ENCODE data around the gene TFAP2E.

Gene TFAP2E

GRCh38 chr1:35546614-35547013 lies 26.5 kb upstream of the TFAP2E start:
- H3K9me3 Mint-ChIP-seq, result no peaks in the 10 kb centered on the region
- CTCF ChIA-PET, result interaction anchor here (0.7 to 3.0 kb wide), 3 partner anchors 22 to 345 kb away, joined by 4 to 51 read pairs (median 5); no protein-coding TSS in a partner anchor
- peaks cover 16% of the 10 kb centered on the region for H3K4me1 Mint-ChIP-seq
- DNase-seq, result no peak
- H3K27me3 Mint-ChIP-seq, result no peaks in the 10 kb centered on the region
- no peak overlapping the region for H3K4me3 Mint-ChIP-seq
- peaks cover 45% of the 10 kb centered on the region for H3K36me3 Mint-ChIP-seq
- H3K27ac Mint-ChIP-seq, result no peak overlapping the region

GRCh38 chr1:35553851-35554250 lies 19.3 kb upstream of the TFAP2E start:
- Mint-ChIP-seq H3K36me3 (peaks cover 31% of the 10 kb centered on the region), H3K4me1 (peaks cover 42% of the 10 kb centered on the region), H3K27ac (no peak overlapping the region), H3K9me3 (no peaks in the 10 kb centered on the region), H3K4me3 (no peak overlapping the region), H3K27me3 (no peaks in the 10 kb centered on the region)
- CTCF ChIA-PET, result interaction anchor here (1.5 kb wide), 1 partner anchor 11 kb away, joined by 4 read pairs; no protein-coding TSS in a partner anchor
- DNase-seq, result no peak

- H3K4me1 Mint-ChIP-seq, result peaks cover 42% of the 10 kb centered on the region
Observed at GRCh38 chr1:35554266-35555211, 18.6 kb upstream of the TFAP2E start.

GRCh38 chr1:35555212-35555584 lies 17.9 kb upstream of the TFAP2E start:
- Mint-ChIP-seq H3K27ac (no peak overlapping the region), H3K4me3 (peak overlapping the region; percentile 95), H3K27me3 (no peaks in the 10 kb centered on the region), H3K4me1 (peaks cover 46% of the 10 kb centered on the region), H3K9me3 (no peaks in the 10 kb centered on the region), H3K36me3 (peaks cover 21% of the 10 kb centered on the region)
- CTCF ChIA-PET, result interaction anchor here (1.3 to 9.2 kb wide), 4 partner anchors 10 to 114 kb away, joined by 3 to 85 read pairs (median 6); no protein-coding TSS in a partner anchor
- DNase-seq, result no peak

More at GRCh38 chr1:35554266-35555211, 18.6 kb upstream of the TFAP2E start:
- DNase-seq, result no peak
- Mint-ChIP-seq H3K36me3 (peaks cover 27% of the 10 kb centered on the region), H3K9me3 (no peaks in the 10 kb centered on the region), H3K4me3 (no peak overlapping the region), H3K27ac (no peak overlapping the region), H3K27me3 (no peaks in the 10 kb centered on the region)
- CTCF ChIA-PET, result interaction anchor here (1.3 to 9.2 kb wide), 4 partner anchors 10 to 104 kb away, joined by 3 to 85 read pairs (median 6); no protein-coding TSS in a partner anchor

- Mint-ChIP-seq H3K4me3 (peak overlapping the region; percentile 95), H3K4me1 (peaks cover 46% of the 10 kb centered on the region), H3K36me3 (peaks cover 18% of the 10 kb centered on the region)
Observed at GRCh38 chr1:35555601-35556477, 17.3 kb upstream of the TFAP2E start.

GRCh38 chr1:35556484-35557117 lies 16.5 kb upstream of the TFAP2E start:
- peak overlapping the region; percentile 95 for H3K4me3 Mint-ChIP-seq
- H3K27me3 Mint-ChIP-seq, result no peaks in the 10 kb centered on the region
- peaks cover 49% of the 10 kb centered on the region for H3K4me1 Mint-ChIP-seq
- H3K9me3 Mint-ChIP-seq, result no peaks in the 10 kb centered on the region
- DNase-seq, result no peak
- H3K36me3 Mint-ChIP-seq, result peaks cover 16% of the 10 kb centered on the region
- peak overlapping the region; percentile 97 for H3K27ac Mint-ChIP-seq
- CTCF ChIA-PET, result interaction anchor here (0.8 to 9.2 kb wide), 5 partner anchors 9 to 115 kb away, joined by 3 to 85 read pairs (median 5); no protein-coding TSS in a partner anchor

More at GRCh38 chr1:35555601-35556477, 17.3 kb upstream of the TFAP2E start:
- Mint-ChIP-seq H3K27me3 (no peaks in the 10 kb centered on the region), H3K9me3 (no peaks in the 10 kb centered on the region), H3K27ac (peak overlapping the region; percentile 97)
- CTCF ChIA-PET, result interaction anchor here (0.8 to 9.2 kb wide), 6 partner anchors 9 to 114 kb away, joined by 3 to 85 read pairs (median 4); no protein-coding TSS in a partner anchor
- DNase-seq, result no peak

GRCh38 chr1:35557118-35557610 lies 15.9 kb upstream of the TFAP2E start, which contains the start of gene KIAA0319L:
KIAA0319L (minus strand) TSS chr1:35557403; CDS start chr1:35554491, 2,912 bp downstream.
- peak; percentile 88 for DNase-seq
- H3K4me3 Mint-ChIP-seq, result peak within 1 kb of the TSS; percentile 95
- H3K27me3 Mint-ChIP-seq, result no peaks in the 10 kb centered on the region
- H3K4me1 Mint-ChIP-seq, result peaks cover 50% of the 10 kb centered on the region
- H3K27ac Mint-ChIP-seq, result peak within 1 kb of the TSS; percentile 97
- H3K9me3 Mint-ChIP-seq, result no peaks in the 10 kb centered on the region
- CTCF ChIA-PET, result interaction anchor here (0.8 to 9.2 kb wide), 4 partner anchors 9 to 107 kb away, joined by 3 to 85 read pairs (median 6); no protein-coding TSS in a partner anchor
- peaks cover 10% of the 10 kb centered on the region for H3K36me3 Mint-ChIP-seq

- Mint-ChIP-seq H3K9me3 (no peaks in the 10 kb centered on the region), H3K27ac (peak within 1 kb of the TSS; percentile 97), H3K36me3 (peaks cover 5% of the 10 kb centered on the region), H3K4me1 (peaks cover 50% of the 10 kb centered on the region), H3K27me3 (no peaks in the 10 kb centered on the region), H3K4me3 (peak within 1 kb of the TSS; percentile 95)
- DNase-seq, result peak; percentile 98
- CTCF ChIA-PET, result interaction anchor here (1.6 to 9.2 kb wide), 2 partner anchors 52 to 107 kb away, joined by 5 to 85 read pairs; no protein-coding TSS in a partner anchor
Observed at GRCh38 chr1:35557611-35558373, 15.3 kb upstream of the TFAP2E start, which contains the start of gene NCDN. NCDN (plus strand) TSS chr1:35557799; CDS start chr1:35558191, 392 bp downstream.

- no peaks in the 10 kb centered on the region for H3K27me3 Mint-ChIP-seq
- no peaks in the 10 kb centered on the region for H3K9me3 Mint-ChIP-seq
- peak overlapping the region; percentile 97 for H3K27ac Mint-ChIP-seq
- peaks cover 46% of the 10 kb centered on the region for H3K4me1 Mint-ChIP-seq
- peaks cover 4% of the 10 kb centered on the region for H3K36me3 Mint-ChIP-seq
- CTCF ChIA-PET, result interaction anchor here (9.2 kb wide), 1 partner anchor 108 kb away, joined by 85 read pairs; no protein-coding TSS in a partner anchor
- DNase-seq, result peak; percentile 43
- H3K4me3 Mint-ChIP-seq, result peak overlapping the region; percentile 95
Observed at GRCh38 chr1:35558374-35559316, 14.5 kb upstream of the TFAP2E start.

GRCh38 chr1:35559317-35559944 lies 13.7 kb upstream of the TFAP2E start:
- Mint-ChIP-seq H3K27me3 (no peaks in the 10 kb centered on the region), H3K4me1 (peaks cover 44% of the 10 kb centered on the region), H3K27ac (no peak overlapping the region), H3K4me3 (no peak overlapping the region), H3K36me3 (peaks cover 5% of the 10 kb centered on the region), H3K9me3 (no peaks in the 10 kb centered on the region)
- no peak for DNase-seq
- CTCF ChIA-PET, result interaction anchor here (1.3 to 9.2 kb wide), 2 partner anchors 53 to 109 kb away, joined by 4 to 85 read pairs; no protein-coding TSS in a partner anchor
